ENCODE measurements around the gene KCNMB1. TPM values are rescaled to one million over a fixed set of nuclear protein-coding genes. Genes with fewer than 3 reads are reported as not detected.

The KCNMB1 gene
- total RNA-seq, 1 experiment from 2014 or later, result not detected

- POLR2A ChIA-PET (ENCODE audit: unreplicated experiment), result no interaction called here
These were observed 6.4 kb downstream of the KCNMB1 start for GRCh38 chr5:170382790-170383189.

GRCh38 chr5:170380361-170380951 lies 8.7 kb downstream of the KCNMB1 start:
- Histone ChIP-seq H3F3A (ENCODE audit: low read length, unreplicated experiment) (no peaks in the 10 kb centered on the region), H3K9ac (ENCODE audit: low read length) (no peak overlapping the region), H3K27me3 (ENCODE audit: low read length) (peaks cover 8% of the 10 kb centered on the region), H3K4me3 (ENCODE audit: low read length) (no peak overlapping the region), H4K20me1 (ENCODE audit: low read length) (no peaks in the 10 kb centered on the region), H3K4me1 (ENCODE audit: insufficient read depth, low read length) (no peaks in the 10 kb centered on the region), H3K27ac (ENCODE audit: low read length) (no peak overlapping the region), H3K36me3 (ENCODE audit: low read depth, low read length) (no peaks in the 10 kb centered on the region), H3K79me2 (ENCODE audit: low read length) (no peaks in the 10 kb centered on the region), H3K4me2 (ENCODE audit: low read length) (no peak overlapping the region), H3K9me2 (replicated peaks; ENCODE audit: low read length) (no peaks in the 10 kb centered on the region), H2AFZ (ENCODE audit: low read length) (no peak overlapping the region), H3K9me3 (ENCODE audit: low read length) (no peaks in the 10 kb centered on the region)
- DNase-seq (peak; percentile 2), ATAC-seq (no peak)
- CTCF ChIA-PET, result no interaction called here
- no TSS peak for BruUV-seq (replicated peaks)
- intact Hi-C loops (cut with micrococcal nuclease), result no loop called here
- POLR2A ChIA-PET (ENCODE audit: unreplicated experiment), result no interaction called here
- TF ChIP-seq EZH2phosphoT487 (IDR thresholded peaks at IDR 0.05; ENCODE audit: borderline replicate concordance, low read length) (no peak), CTCF (conservative IDR thresholded peaks at IDR 0.05; ENCODE audit: low read depth, low read length) (no peak), EZH2 (IDR thresholded peaks at IDR 0.05; ENCODE audit: low read length, unreplicated experiment) (no peak)

More at GRCh38 chr5:170382790-170383189, 6.4 kb downstream of the KCNMB1 start:
- CTCF ChIA-PET, result no interaction called here
- Histone ChIP-seq H2AFZ (ENCODE audit: low read length) (no peak overlapping the region), H3K4me2 (ENCODE audit: low read length) (no peak overlapping the region), H3K27ac (ENCODE audit: low read length) (no peak overlapping the region), H3K79me2 (ENCODE audit: low read length) (no peaks in the 10 kb centered on the region), H3K9me3 (ENCODE audit: low read length) (no peaks in the 10 kb centered on the region), H3K27me3 (ENCODE audit: low read length) (peaks cover 22% of the 10 kb centered on the region), H3K9me2 (replicated peaks; ENCODE audit: low read length) (no peaks in the 10 kb centered on the region), H3K4me3 (ENCODE audit: low read length) (no peak overlapping the region), H3K9ac (ENCODE audit: low read length) (no peak overlapping the region), H3F3A (ENCODE audit: low read length, unreplicated experiment) (no peaks in the 10 kb centered on the region), H3K4me1 (ENCODE audit: insufficient read depth, low read length) (no peaks in the 10 kb centered on the region), H3K36me3 (ENCODE audit: low read depth, low read length) (no peaks in the 10 kb centered on the region), H4K20me1 (ENCODE audit: low read length) (no peaks in the 10 kb centered on the region)
- TF ChIP-seq EZH2 (IDR thresholded peaks at IDR 0.05; ENCODE audit: low read length, unreplicated experiment), result no peak
- TF ChIP-seq CTCF (conservative IDR thresholded peaks at IDR 0.05; ENCODE audit: low read depth, low read length), result no peak
- no peak for TF ChIP-seq EZH2phosphoT487 (IDR thresholded peaks at IDR 0.05; ENCODE audit: borderline replicate concordance, low read length)
- DNase-seq, result no peak
- no peak for ATAC-seq
- no TSS peak for BruUV-seq (replicated peaks)
- intact Hi-C loops (cut with micrococcal nuclease), result no loop called here

DNA sequence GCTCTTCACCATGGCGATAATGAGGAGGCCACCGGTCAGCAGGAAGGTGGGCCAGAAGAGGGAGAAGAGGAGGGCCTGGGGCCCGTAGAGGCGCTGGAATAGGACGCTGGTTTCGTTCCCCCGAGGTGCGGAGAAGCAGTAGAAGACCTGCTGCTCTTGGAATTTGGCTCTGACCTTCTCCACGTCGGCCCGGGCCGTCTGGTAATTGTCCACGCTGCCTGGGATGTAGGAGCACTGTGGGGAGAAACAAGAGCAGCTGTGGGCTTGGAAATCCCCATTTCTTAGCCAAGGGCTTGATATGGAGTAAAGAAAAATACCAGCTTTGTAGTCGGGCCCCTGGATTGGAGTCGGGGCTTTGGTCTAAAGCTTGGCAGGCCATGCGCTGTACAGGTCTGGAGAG lies 10.4 kb downstream of the KCNMB1 start:
- POLR2A ChIA-PET (ENCODE audit: unreplicated experiment), result no interaction called here

More for the DNA sequence above, 10.4 kb downstream of the KCNMB1 start:
- Histone ChIP-seq H3K79me2 (ENCODE audit: low read length) (no peaks in the 10 kb centered on the region), H3K27me3 (ENCODE audit: low read length) (peaks cover 6% of the 10 kb centered on the region), H3K4me1 (ENCODE audit: insufficient read depth, low read length) (no peaks in the 10 kb centered on the region), H3K9me3 (ENCODE audit: low read length) (no peaks in the 10 kb centered on the region), H2AFZ (ENCODE audit: low read length) (no peak overlapping the region), H3F3A (ENCODE audit: low read length, unreplicated experiment) (no peaks in the 10 kb centered on the region), H3K4me3 (ENCODE audit: low read length) (no peak overlapping the region), H3K9ac (ENCODE audit: low read length) (no peak overlapping the region), H4K20me1 (ENCODE audit: low read length) (no peaks in the 10 kb centered on the region), H3K27ac (ENCODE audit: low read length) (no peak overlapping the region), H3K4me2 (ENCODE audit: low read length) (no peak overlapping the region), H3K9me2 (replicated peaks; ENCODE audit: low read length) (no peaks in the 10 kb centered on the region), H3K36me3 (ENCODE audit: low read depth, low read length) (no peaks in the 10 kb centered on the region)
- TF ChIP-seq EZH2 (IDR thresholded peaks at IDR 0.05; ENCODE audit: low read length, unreplicated experiment) (no peak), CTCF (conservative IDR thresholded peaks at IDR 0.05; ENCODE audit: low read depth, low read length) (no peak), EZH2phosphoT487 (IDR thresholded peaks at IDR 0.05; ENCODE audit: borderline replicate concordance, low read length) (no peak)
- intact Hi-C loops (cut with micrococcal nuclease), result no loop called here
- DNase-seq (no peak), ATAC-seq (no peak)
- CTCF ChIA-PET, result no interaction called here
- BruUV-seq (replicated peaks), result no TSS peak

Data from PC-3 (cell line).